Caki2 (cell line): Measurements from ENCODE around the gene GBF1. TPM values are rescaled to one million over a fixed set of nuclear protein-coding genes. Genes with fewer than 3 reads are reported as not detected.

ENCODE experiments used
- DNase-seq: peaks from one replicate; pipeline ENCODE4 v3.0.0-alpha.2; 2015; ENCODE audit warnings: low read depth
- in situ Hi-C: cut with HindIII; loops from 2 replicates; pipeline ENCODE4 v1.10.0; 2016; ENCODE audit warnings: low sequenced_read_pairs, low pct_unique_long_range_greater_than_20kb, mixed read lengths
- total RNA-seq: library from RNA; depleted of rRNA; stranded (reverse); fragments of >200 nt; shearing (Covaris generic); gene quantifications from 2 replicates; pipeline ENCODE4 v1.2.3, GENCODE V29; 2014; ENCODE audit warnings: low replicate concordance

GBF1 gene
- total RNA-seq, 1 experiment from 2014 or later: 14.8 TPM

DNA sequence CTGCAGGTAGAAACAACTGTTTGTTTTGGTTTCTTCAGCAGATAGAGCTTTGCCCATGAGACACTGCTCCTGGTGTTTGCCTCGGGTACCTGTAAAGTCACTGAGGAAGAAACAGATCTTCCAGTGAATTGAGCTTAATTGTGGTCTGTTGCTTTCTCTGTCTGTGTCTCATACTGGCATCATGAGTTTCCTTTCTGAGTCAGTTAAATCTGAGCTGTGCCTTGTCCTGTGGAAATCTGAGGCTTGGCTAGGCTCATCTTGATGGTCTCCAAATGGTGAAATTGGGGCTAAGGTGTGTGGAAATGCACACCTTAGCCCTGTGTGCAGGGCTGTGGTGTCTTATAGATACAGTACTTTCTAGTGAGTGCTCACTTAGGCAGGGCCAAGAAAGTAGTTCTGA, 67.4 kb downstream of the GBF1 start:
- DNase-seq: peak; percentile 36
- in situ Hi-C loops: no loop called here

DNA sequence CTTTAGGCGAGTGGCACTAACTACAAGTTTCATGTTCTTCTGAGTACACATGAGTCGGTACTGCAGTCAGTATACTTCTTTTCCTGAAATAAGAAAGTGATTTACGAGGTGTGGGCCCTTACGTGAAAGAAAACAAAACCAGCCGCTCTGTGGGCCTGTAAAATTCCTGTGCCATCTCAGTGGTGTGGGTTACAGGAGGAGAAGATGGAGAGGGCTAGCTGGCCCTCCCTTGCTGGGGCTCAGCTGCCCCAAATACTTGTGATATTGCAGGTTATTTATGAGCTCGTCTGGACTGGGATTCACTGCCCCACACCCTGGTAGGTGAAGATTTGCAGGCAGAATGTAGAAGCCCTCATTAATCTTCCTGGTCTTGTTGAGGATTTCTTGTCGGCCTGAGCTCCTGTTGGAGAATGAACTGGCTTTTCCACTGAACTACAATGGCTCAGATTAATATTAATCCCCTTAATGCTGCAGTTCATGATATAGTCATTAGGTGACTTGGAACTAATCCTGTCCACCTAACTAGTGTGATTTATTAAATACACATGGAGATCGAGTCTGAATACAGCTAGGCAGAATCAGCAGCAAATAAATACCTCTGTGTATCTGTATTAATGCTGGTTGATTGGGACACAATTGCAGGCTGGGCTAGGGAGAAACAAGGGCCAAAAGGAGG, 68.0 kb downstream of the GBF1 start:
- DNase-seq: peak; percentile 38
- in situ Hi-C loops: no loop called here

DNA sequence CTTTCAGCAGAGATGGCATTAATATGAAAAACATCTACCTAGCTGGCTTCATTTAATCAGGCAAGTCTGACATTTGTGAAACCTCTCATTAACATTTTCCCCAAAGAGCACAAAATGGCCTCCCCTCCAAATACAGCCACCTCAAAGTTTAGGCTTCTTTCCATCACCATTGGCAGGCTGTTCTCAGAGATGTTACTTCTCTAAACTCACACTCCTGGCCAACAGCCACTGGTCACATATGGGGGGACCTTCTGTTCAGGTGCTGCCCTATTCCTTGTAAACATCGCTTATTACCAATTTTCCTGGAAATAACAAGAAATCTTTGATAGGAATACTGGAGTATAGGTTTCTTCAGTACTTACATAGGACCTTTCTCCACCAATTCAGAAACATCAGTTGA, 69.5 kb downstream of the GBF1 start:
- in situ Hi-C loops: no loop called here
- DNase-seq: no peak

DNA sequence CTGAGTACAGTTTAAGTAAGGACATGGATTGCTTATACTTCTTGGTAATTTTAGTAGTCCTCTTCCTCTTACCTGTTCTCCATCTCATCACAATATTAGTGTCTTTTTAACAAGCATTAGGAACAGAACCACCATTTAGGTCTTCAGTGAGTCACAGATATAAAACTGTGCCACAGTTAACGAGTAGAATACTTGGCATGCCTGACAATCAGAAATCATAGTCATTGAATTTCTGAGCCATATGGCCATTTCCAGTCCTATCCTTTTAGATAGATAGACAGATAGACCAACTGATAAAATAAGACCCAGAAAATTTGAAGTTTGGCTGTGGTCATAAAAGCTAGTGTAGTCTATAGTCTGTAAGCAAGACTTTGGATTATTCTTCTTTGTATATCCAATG, 71.1 kb downstream of the GBF1 start:
- no peak for DNase-seq
- in situ Hi-C loops: no loop called here

DNA sequence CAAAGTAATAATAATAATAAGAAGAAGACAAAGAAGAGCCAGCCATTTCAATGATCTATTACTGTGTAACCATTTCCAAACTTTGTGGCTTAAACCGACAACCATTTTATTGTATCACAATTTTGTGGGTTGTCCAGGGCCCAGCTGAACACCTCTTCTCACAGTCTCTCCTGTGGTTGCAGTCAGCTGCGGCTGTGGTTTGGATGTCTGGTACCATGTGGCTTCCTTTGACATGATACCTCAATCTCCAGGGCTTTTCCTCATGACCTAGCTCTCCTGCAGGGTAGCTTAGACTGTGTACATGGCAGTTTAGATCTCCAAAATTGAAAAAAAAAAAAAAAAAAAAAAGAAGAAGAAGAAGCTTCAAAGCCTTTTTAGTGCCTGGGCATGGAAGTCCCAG, 77.6 kb downstream of the GBF1 start:
- in situ Hi-C loops: no loop called here
- DNase-seq: no peak

DNA sequence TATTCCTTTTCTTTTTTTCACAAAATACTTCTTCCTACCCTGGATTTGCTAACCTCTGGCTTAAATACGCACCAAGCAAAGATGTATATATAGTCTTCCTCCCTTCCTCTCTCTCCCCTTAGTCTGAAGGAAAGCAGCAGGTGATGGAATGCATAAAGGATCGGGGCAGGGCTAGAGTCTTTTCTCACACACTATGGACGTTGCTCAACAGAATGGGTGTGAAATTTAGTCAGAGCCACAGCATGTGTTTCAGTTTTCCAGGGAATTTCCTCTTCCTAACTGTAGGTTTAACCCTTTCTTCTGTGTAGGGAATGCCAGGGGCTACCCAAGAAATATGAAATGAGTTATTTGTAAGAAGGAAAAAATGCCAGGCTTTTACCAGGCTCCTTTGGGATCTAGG, 78.7 kb downstream of the GBF1 start:
- no peak for DNase-seq

DNA sequence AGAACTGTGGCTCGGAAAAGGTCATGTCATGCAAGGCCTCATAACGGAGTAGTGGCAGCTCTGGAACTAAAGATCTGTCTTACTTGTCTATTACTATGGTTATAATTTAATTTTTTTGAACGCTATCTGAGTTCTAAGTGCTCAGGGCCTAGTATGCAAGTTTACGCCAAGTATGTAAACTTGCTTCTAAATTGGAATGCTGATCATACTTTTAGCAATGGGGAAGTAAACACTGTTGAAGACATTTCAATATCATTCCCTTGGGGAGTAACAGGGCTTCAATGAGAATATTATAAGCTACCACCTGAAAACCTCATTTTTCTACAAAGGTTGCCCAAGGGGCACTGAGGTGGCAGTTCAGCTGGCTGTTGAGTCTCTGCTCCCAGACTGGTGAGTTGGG, 80.7 kb downstream of the GBF1 start:
- in situ Hi-C loops: no loop called here
- DNase-seq: no peak

More for the DNA sequence above, 78.7 kb downstream of the GBF1 start:
- in situ Hi-C loops: no loop called here

DNA sequence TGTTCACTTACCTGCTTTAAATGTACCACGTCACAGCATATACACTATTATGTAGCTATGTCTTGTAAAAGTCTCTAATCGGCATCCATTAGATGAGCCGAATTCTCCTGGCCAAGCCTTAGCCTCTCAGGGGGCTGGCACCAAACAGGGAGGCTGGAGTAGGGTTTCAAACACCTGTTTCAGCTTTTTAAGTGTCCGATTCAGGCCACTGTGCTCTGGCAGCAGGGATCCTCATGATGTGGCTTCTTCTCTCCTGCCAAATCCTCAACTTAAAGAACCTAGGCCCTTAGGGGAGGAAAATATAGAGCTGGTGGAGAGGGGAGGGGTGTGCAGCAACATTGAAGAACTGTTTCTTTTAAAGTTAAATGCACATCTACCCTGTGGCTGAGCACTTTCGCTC, 81.7 kb downstream of the GBF1 start:
- in situ Hi-C loops: no loop called here
- no peak for DNase-seq

DNA sequence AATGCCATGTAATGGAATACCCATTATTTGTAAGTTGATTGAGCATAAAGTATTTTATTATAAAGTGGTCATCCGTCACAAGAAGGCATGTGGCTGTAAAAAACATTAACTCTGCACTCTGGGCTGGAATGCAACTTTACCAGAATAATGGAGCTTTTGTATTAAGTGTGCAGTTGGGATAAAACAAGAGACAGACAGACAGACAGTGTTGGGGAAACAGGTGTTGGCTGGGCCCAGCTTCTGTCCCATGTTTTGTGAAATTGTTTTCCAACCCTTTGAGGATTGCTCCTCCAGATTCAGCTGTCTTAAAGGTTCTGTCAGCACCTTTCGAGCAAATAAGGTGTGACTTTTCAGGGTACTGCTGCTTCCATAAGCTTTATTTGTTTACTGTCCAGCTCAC, 82.3 kb downstream of the GBF1 start:
- in situ Hi-C loops: no loop called here
- no peak for DNase-seq

DNA sequence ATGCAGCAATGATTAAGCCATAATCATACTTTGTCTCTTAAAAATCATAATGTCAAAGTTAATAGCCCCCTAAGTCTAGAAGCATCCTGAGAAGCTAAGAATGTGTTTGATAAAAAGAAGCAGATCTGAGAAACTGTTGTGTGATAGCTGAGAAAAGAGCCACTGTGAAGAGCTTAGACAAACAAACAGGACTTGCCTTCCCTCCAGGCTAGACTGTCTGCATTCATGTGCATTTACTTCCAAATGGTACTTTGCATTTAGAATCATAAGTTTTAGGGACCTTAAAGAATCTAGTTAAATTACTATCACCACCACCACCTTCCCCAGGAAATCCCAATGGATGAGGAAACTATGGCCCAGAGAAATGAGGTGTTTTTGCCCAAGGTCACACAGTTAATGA, 87.4 kb downstream of the GBF1 start:
- in situ Hi-C loops: no loop called here
- no peak for DNase-seq

DNA sequence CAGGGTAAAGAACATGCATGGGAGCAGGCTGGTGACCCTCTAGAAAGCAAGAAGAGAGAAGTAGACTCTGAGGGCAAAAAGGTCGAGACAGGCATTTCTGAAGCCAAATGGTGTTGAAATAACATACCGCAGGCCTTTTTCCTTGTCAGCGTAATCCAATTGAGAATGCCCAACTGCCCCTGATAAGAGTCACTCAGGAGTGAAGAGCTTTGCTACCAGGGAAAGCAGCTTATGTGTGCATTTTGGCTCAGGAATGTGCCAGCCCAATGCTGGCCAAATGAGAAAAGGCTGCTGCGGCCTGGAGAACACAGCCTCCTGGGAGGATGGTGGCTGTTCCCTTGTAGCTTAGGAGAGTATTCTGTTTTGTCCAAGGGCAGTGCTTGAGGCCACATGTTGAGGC, 88.8 kb downstream of the GBF1 start:
- no peak for DNase-seq

DNA sequence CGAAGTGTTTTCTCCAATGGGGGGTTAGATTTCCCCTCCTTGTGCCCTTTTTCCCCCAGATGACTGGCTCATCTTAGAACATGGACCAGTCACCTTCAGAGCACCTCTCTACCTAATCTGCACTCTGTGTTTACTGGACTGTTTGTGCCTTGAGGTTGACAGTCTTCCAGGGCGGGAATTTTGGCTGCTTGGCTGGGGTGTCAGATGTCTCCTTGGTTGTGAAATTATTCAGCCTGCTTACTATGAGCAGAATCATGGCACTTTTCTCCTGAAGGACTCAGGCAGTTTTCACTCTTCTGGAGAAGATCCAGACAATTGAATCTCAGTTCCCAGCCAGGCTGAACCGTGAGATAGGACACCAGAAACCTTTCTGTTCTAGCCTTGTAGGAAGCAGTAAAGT, 89.9 kb downstream of the GBF1 start:
- DNase-seq: no peak
- in situ Hi-C loops: no loop called here

More for the DNA sequence above, 88.8 kb downstream of the GBF1 start:
- in situ Hi-C loops: no loop called here

DNA sequence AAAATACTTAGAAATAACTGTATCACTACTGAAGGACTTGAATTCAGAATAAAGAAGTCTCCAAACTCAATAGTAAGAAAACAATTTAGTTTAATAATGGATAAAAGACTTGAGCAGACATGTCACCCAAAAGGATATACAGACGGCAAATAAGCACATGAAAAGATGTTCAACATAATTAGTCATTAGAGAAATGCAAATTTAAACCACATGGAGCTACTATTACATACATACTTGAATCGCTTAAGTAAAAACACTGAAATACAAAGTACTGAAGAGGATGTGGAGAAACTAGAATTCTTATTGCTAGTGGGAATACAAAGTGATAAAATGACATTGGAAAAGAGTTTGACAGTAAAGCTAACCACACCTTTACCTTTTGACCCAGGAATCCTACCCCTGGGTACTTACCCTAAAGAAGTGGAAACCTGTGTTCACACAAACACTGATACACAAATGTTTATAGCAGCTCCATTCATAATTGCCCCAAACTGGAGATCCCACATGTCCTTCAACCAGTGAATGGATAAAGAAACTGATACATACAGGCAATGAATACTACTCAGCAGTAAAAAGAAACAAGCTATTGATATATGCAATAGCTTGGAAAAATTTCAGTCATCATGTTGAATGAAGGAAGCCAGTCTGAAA, 95.8 kb downstream of the GBF1 start:
- in situ Hi-C loops: no loop called here

DNA sequence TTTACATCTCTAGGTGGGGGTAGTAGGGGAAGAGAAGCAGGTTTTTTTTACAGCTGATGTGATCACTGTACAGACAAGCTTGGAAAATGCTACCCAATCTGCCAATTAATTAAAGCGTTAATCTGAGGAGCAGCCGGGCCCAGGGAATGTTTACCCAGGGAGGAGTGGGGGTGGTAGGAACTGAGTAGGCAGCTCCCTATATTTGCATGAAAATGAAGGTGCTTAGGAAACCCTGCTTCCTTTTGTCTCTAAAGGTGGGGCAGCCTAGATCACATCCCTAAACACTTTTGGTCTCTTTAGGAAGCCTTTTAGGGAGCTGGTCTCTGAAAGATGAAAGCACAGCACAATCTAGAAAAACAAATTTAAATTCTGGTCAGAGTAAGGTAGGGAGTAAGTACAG, 97.1 kb downstream of the GBF1 start:
- no peak for DNase-seq
- in situ Hi-C loops: no loop called here

More for the DNA sequence above, 95.8 kb downstream of the GBF1 start:
- no peak for DNase-seq

DNA sequence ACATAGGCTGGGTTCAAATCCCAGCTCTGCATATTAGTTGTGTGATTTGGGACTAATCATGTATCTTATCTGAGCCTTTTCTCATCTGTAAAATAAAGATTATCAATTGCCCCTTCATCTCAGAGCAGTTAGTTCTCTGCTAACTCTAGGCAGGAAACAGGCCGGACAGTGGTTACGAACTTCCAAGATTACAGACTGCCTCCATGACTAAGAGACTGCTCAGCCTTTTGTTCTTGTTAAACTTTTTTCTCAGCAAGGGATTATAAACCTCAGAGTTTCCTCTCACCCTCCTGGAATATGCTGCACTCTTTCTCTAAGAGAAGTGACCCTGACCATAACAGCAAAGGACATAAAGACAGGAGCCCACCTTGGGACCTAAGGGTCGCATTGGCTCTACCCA, 97.6 kb downstream of the GBF1 start:
- in situ Hi-C loops: no loop called here
- DNase-seq: no peak

DNA sequence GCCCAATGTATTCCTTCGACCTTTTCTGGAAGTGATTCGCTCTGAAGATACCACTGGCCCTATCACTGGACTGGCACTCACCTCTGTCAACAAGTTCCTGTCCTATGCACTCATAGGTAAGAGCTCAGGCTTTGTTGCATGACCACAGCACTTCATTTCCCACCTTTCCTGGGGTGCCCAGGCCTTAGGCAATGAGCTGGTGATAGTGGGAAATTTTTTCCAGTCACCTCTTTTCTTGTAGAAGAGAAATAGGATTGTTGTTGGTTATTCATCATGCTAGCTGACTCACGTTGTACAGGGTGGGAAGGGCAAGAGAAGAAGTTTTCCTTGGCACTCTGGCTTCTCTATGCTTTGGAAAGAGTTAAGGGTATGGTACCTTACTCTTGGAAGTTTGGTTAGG, 98.7 kb downstream of the GBF1 start:
- DNase-seq: peak; percentile 49
- in situ Hi-C loops: no loop called here

DNA sequence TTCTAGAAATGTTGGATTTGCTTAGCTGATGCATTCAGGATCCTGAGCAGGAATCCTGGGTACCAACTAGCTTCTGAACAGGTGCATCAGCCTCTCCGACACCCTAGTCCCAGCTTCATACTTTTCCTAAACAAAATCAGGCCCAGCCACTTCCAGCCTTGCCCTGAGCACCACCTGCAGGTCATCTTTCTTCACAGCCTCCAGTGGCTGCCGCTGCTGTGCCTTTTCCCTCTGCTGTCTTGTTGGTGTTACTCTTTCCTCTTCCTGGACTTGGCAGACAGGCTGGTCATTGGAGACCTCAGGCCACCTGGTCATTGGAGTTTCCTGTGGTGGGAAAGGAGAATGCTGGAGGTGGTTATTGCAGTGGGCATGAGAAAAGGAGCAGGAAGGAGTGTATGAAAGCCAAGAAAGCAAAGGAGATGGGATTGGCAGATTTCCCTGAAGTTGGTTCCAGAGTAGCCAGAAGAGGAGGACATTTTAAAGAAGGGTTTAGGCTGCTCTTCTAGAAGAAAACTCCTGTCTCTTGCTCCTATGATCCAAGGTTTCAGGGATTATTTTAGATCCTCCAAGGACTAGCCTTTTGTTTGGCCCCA, 102.0 kb downstream of the GBF1 start:
- peak; percentile 79 for DNase-seq
- in situ Hi-C loops: no loop called here

DNA sequence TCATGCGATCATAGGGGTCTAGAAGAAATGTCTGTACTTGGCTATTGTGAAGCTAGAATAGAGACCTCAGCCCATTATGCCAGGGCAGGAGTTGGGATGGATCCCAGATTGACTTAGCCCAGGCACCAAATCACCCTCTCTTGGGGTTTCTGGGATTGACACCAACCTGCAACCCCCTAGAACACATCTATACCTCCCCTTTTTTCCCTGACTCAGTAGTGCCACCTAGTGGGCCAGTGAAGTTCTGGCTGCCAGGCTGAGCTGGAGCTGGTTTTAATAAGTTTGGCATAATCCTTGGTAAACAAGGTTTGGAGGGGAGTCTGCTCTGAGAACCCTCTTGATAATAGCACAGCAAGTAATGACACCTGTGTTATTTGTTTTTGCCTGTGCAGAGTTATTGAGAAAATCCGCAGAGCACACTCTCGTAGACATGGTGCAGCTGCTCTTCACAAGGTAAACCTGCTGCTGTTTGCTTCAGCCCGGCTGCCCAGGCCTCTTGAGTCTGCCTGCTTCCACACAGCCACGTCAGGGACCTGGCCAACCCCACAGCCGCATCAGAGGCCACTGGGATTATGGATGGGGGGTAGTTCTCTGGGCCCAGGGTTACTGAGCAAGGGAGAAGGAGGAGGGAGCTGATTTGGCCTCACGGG, 106.9 kb downstream of the GBF1 start:
- in situ Hi-C loops: loop anchor here (10.0 kb wide), 1 partner anchor 127 kb away; the partner anchor contains the start of gene ELOVL3
- peak; percentile 58 for DNase-seq

DNA sequence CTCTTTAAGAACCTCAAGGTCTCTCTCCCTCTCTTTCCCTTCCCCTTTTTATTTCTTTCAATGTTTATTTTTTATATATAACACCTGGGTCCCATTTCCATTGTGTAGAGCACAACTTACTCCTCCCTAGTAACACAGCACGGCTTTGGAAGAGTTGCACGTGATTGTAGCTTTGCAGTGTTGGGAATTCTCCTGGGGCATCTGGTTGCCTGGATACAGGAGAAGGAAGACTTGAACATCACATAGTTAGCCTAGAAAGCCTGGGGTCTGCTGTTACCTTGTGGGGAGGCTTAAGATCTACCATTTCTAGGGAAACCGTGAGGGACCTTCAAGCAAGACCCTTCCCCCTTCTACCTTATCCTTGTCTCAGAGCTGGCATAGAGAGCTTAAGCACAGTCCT, 109.1 kb downstream of the GBF1 start:
- in situ Hi-C loops: loop anchor here (10.0 kb wide), 1 partner anchor 130 kb away; the partner anchor contains the start of gene ELOVL3
- no peak for DNase-seq
